Mesothelial cell of epicardium (in vitro differentiated cells): Measurements from ENCODE around the gene PRAMEF5. TPM values are rescaled to one million over a fixed set of nuclear protein-coding genes. Genes with fewer than 3 reads are reported as not detected.
"Not testable (repeated sequence)": the region's sequence is repeated elsewhere in the genome, so short reads cannot be mapped to it uniquely, and the experiment has no call there.

Experiments used
- DNase-seq, 2 experiments: peaks; one replicate each; pipeline ENCODE4 v3.0.0; 2021; ENCODE audit warnings: low spot score in 2 of 2; ENCODE audit not compliant: unreplicated experiment in 2 of 2
- H3K27ac Mint-ChIP-seq: 2 replicates; pipeline ENCODE4 v1.8.0; 2021; ENCODE audit warnings: mixed read lengths
- H3K27me3 Mint-ChIP-seq: 2 replicates; pipeline ENCODE4 v1.8.0; 2021; ENCODE audit warnings: low read depth, mixed read lengths
- H3K36me3 Mint-ChIP-seq: 2 replicates; pipeline ENCODE4 v1.8.0; 2021; ENCODE audit warnings: mixed read lengths
- H3K4me1 Mint-ChIP-seq: 2 replicates; pipeline ENCODE4 v1.8.0; 2021; ENCODE audit warnings: mixed read lengths
- H3K4me3 Mint-ChIP-seq: 2 replicates; pipeline ENCODE4 v1.8.0; 2021; ENCODE audit warnings: mild to moderate bottlenecking, moderate library complexity, mixed read lengths
- H3K9me3 Mint-ChIP-seq: 2 replicates; pipeline ENCODE4 v1.8.0; 2021; ENCODE audit warnings: mixed read lengths
- total RNA-seq: library from RNA; stranded (reverse); gene quantifications from 3 replicates; pipeline ENCODE4 v1.2.1, GENCODE V29; 2021

The PRAMEF5 gene
- total RNA-seq, 1 donor from 2014 or later: not detected

- not testable (repeated sequence) for H3K36me3 Mint-ChIP-seq, H3K27ac Mint-ChIP-seq, H3K27me3 Mint-ChIP-seq, H3K4me3 Mint-ChIP-seq, H3K4me1 Mint-ChIP-seq
- H3K9me3 Mint-ChIP-seq: peaks cover 53% of the 10 kb centered on the region
- peak in 1 of 2 experiments; percentile 21 for DNase-seq
Observed at GRCh38 chr1:13231061-13231750, 22.8 kb upstream of the PRAMEF5 start.

- H3K27me3 Mint-ChIP-seq, H3K36me3 Mint-ChIP-seq, H3K4me3 Mint-ChIP-seq, H3K27ac Mint-ChIP-seq, H3K4me1 Mint-ChIP-seq: not testable (repeated sequence)
- DNase-seq: peak in 1 of 2 experiments; percentile 3
- H3K9me3 Mint-ChIP-seq: peaks cover 51% of the 10 kb centered on the region
Observed at GRCh38 chr1:13232056-13232455, 21.9 kb upstream of the PRAMEF5 start.

- not testable (repeated sequence) for H3K4me3 Mint-ChIP-seq, H3K27ac Mint-ChIP-seq, H3K4me1 Mint-ChIP-seq, H3K36me3 Mint-ChIP-seq, H3K27me3 Mint-ChIP-seq
- DNase-seq: peak in 1 of 2 experiments; percentile 27
- H3K9me3 Mint-ChIP-seq: peaks cover 45% of the 10 kb centered on the region
Observed at GRCh38 chr1:13234057-13234456, 19.9 kb upstream of the PRAMEF5 start.

GRCh38 chr1:13237572-13237971, 16.4 kb upstream of the PRAMEF5 start:
- peaks cover 45% of the 10 kb centered on the region for H3K9me3 Mint-ChIP-seq
- H3K4me3 Mint-ChIP-seq, H3K27me3 Mint-ChIP-seq, DNase-seq, H3K4me1 Mint-ChIP-seq, H3K36me3 Mint-ChIP-seq, H3K27ac Mint-ChIP-seq: not testable (repeated sequence)

- peaks cover 34% of the 10 kb centered on the region for H3K9me3 Mint-ChIP-seq
- H3K36me3 Mint-ChIP-seq, H3K4me3 Mint-ChIP-seq, H3K27ac Mint-ChIP-seq, H3K27me3 Mint-ChIP-seq, H3K4me1 Mint-ChIP-seq, DNase-seq: not testable (repeated sequence)
Observed at GRCh38 chr1:13239633-13240032, 14.4 kb upstream of the PRAMEF5 start.

GRCh38 chr1:13243536-13244263, 10.3 kb upstream of the PRAMEF5 start:
- H3K27ac Mint-ChIP-seq, H3K36me3 Mint-ChIP-seq, H3K4me3 Mint-ChIP-seq, H3K4me1 Mint-ChIP-seq, H3K27me3 Mint-ChIP-seq, DNase-seq: not testable (repeated sequence)
- H3K9me3 Mint-ChIP-seq: peaks cover 50% of the 10 kb centered on the region

- not testable (repeated sequence) for H3K4me1 Mint-ChIP-seq, H3K4me3 Mint-ChIP-seq, H3K36me3 Mint-ChIP-seq, H3K27me3 Mint-ChIP-seq, H3K27ac Mint-ChIP-seq, DNase-seq
- peaks cover 37% of the 10 kb centered on the region for H3K9me3 Mint-ChIP-seq
Observed at GRCh38 chr1:13245841-13246553, 8.0 kb upstream of the PRAMEF5 start.

- H3K4me3 Mint-ChIP-seq, DNase-seq, H3K36me3 Mint-ChIP-seq, H3K27me3 Mint-ChIP-seq, H3K4me1 Mint-ChIP-seq, H3K27ac Mint-ChIP-seq: not testable (repeated sequence)
- H3K9me3 Mint-ChIP-seq: peaks cover 32% of the 10 kb centered on the region
Observed at GRCh38 chr1:13246554-13246871, 7.5 kb upstream of the PRAMEF5 start.

- H3K9me3 Mint-ChIP-seq: peaks cover 31% of the 10 kb centered on the region
- H3K36me3 Mint-ChIP-seq, H3K4me1 Mint-ChIP-seq: not testable (repeated sequence)
Observed at GRCh38 chr1:13247122-13247521, 6.9 kb upstream of the PRAMEF5 start.

GRCh38 chr1:13265124-13265523, 11.1 kb downstream of the PRAMEF5 start:
- not testable (repeated sequence) for H3K27me3 Mint-ChIP-seq, H3K9me3 Mint-ChIP-seq, H3K4me1 Mint-ChIP-seq, H3K36me3 Mint-ChIP-seq, DNase-seq, H3K4me3 Mint-ChIP-seq, H3K27ac Mint-ChIP-seq

More at GRCh38 chr1:13247122-13247521, 6.9 kb upstream of the PRAMEF5 start:
- H3K4me3 Mint-ChIP-seq, H3K27me3 Mint-ChIP-seq, DNase-seq, H3K27ac Mint-ChIP-seq: not testable (repeated sequence)

GRCh38 chr1:13277016-13277415, 23.0 kb downstream of the PRAMEF5 start:
- H3K27ac Mint-ChIP-seq, H3K4me3 Mint-ChIP-seq, H3K4me1 Mint-ChIP-seq, H3K27me3 Mint-ChIP-seq, H3K9me3 Mint-ChIP-seq, DNase-seq, H3K36me3 Mint-ChIP-seq: not testable (repeated sequence)

- not testable (repeated sequence) for H3K36me3 Mint-ChIP-seq, H3K4me3 Mint-ChIP-seq, DNase-seq, H3K9me3 Mint-ChIP-seq, H3K27ac Mint-ChIP-seq, H3K4me1 Mint-ChIP-seq, H3K27me3 Mint-ChIP-seq
Observed at GRCh38 chr1:13279617-13280016, 25.6 kb downstream of the PRAMEF5 start.

GRCh38 chr1:13285037-13285436, 31.0 kb downstream of the PRAMEF5 start, which contains the start of gene PRAMEF8:
PRAMEF8 (minus strand) TSS chr1:13285137; CDS start chr1:13284091, 1,046 bp downstream.
- H3K4me3 Mint-ChIP-seq, DNase-seq, H3K36me3 Mint-ChIP-seq, H3K4me1 Mint-ChIP-seq, H3K9me3 Mint-ChIP-seq, H3K27ac Mint-ChIP-seq, H3K27me3 Mint-ChIP-seq: not testable (repeated sequence)

GRCh38 chr1:13289030-13289429, 35.0 kb downstream of the PRAMEF5 start:
- H3K27ac Mint-ChIP-seq, H3K4me1 Mint-ChIP-seq, H3K4me3 Mint-ChIP-seq, H3K27me3 Mint-ChIP-seq, DNase-seq, H3K9me3 Mint-ChIP-seq, H3K36me3 Mint-ChIP-seq: not testable (repeated sequence)
